HG03460 (cell line): ENCODE results near the gene P2RX3.
"Not testable (repeated sequence)": the region's sequence is repeated elsewhere in the genome, so short reads cannot be mapped to it uniquely, and the experiment has no call there.

Source experiments
- ATAC-seq: cut with Tn5 transposase; IDR thresholded peaks from one replicate; pipeline ENCODE4 v1.9.1; 2021; ENCODE audit not compliant: unreplicated experiment

P2RX3 gene

GRCh38 chr11:57394203-57394965, 56.2 kb downstream of the P2RX3 start:
- no peak for ATAC-seq

- ATAC-seq = no peak
Observed at GRCh38 chr11:57395905-57396623, 57.9 kb downstream of the P2RX3 start.

GRCh38 chr11:57396744-57397143, 58.6 kb downstream of the P2RX3 start:
- no peak for ATAC-seq

- ATAC-seq = no peak
Observed at GRCh38 chr11:57397394-57397990, 59.3 kb downstream of the P2RX3 start.

- ATAC-seq = no peak
Observed at GRCh38 chr11:57399221-57399620, 61.1 kb downstream of the P2RX3 start.

- ATAC-seq = no peak
Observed at GRCh38 chr11:57399972-57400578, 61.9 kb downstream of the P2RX3 start.

- no peak for ATAC-seq
Observed at GRCh38 chr11:57402188-57403002, 64.2 kb downstream of the P2RX3 start.

- ATAC-seq = not testable (repeated sequence)
Observed at GRCh38 chr11:57403003-57403801, 65.0 kb downstream of the P2RX3 start.

GRCh38 chr11:57403802-57404147, 65.6 kb downstream of the P2RX3 start:
- ATAC-seq = no peak

- ATAC-seq = no peak
Observed at GRCh38 chr11:57405271-57405860, 67.2 kb downstream of the P2RX3 start.

GRCh38 chr11:57406337-57406904, 68.3 kb downstream of the P2RX3 start:
- peak; percentile 87 for ATAC-seq

- no peak for ATAC-seq
Observed at GRCh38 chr11:57407010-57407920, 69.1 kb downstream of the P2RX3 start.

- no peak for ATAC-seq
Observed at GRCh38 chr11:57407941-57408475, 69.9 kb downstream of the P2RX3 start.

- ATAC-seq = no peak
Observed at GRCh38 chr11:57408771-57409170, 70.6 kb downstream of the P2RX3 start.

GRCh38 chr11:57409321-57410100, 71.4 kb downstream of the P2RX3 start:
- ATAC-seq = no peak

- no peak for ATAC-seq
Observed at GRCh38 chr11:57410287-57410686, 72.1 kb downstream of the P2RX3 start.

- no peak for ATAC-seq
Observed at GRCh38 chr11:57413681-57414080, 75.5 kb downstream of the P2RX3 start.
